Keratinocyte (primary cell): Measurements from ENCODE around the gene TAOK3. TPM values are rescaled to one million over a fixed set of nuclear protein-coding genes. Genes with fewer than 3 reads are reported as not detected.
A peak's percentile ranks its signal among the peaks of the same experiment; 100 is the strongest.

Source experiments
- DNase-seq: peaks from one replicate; pipeline ENCODE4 v3.0.0-alpha.2; 2011; ENCODE audit warnings: low read depth, missing footprints, low spot score
- FAIRE-seq: peaks from 2 replicates; lab custom pipeline; 2011; peaks lifted over from hg19 to GRCh38; lab: Jason Lieb, UNC
- H2AFZ ChIP-seq: 2 replicates; pipeline ENCODE4 v1.6.0; 2012; ENCODE audit warnings: low read length, control low read depth, inconsistent platforms; ENCODE audit not compliant: control insufficient read depth
- H3K27ac ChIP-seq: 2 replicates; pipeline ENCODE4 v1.5.1; 2011; ENCODE audit warnings: low read length; ENCODE audit not compliant: control insufficient read depth, insufficient read depth
- H3K27me3 ChIP-seq: 3 replicates; pipeline ENCODE4 v1.6.0; 2011; ENCODE audit warnings: low read length; ENCODE audit not compliant: control insufficient read depth, insufficient read depth; ENCODE audit errors: extremely low read depth
- H3K36me3 ChIP-seq, 2 experiments: 2 replicates in 1 of 2; 3 replicates in 1 of 2; pipeline ENCODE4 v1.5.1; 2011; ENCODE audit warnings: low read length in 2 of 2, mild to moderate bottlenecking in 1 of 2; ENCODE audit not compliant: control insufficient read depth in 2 of 2, insufficient read depth in 2 of 2; ENCODE audit errors: extremely low read depth in 1 of 2
- H3K4me1 ChIP-seq: 3 replicates; pipeline ENCODE4 v1.5.1; 2011; ENCODE audit warnings: low read length; ENCODE audit not compliant: control insufficient read depth, insufficient read depth; ENCODE audit errors: extremely low read depth
- H3K4me2 ChIP-seq: 3 replicates; pipeline ENCODE4 v1.6.0; 2011; ENCODE audit warnings: low read depth, low read length; ENCODE audit not compliant: control insufficient read depth, insufficient read depth; ENCODE audit errors: extremely low read depth
- H3K4me3 ChIP-seq, 3 experiments: fragments of 200-600 bp in 1 of 3; sonication (generic) in 1 of 3; 2 replicates in 2 of 3; 3 replicates in 1 of 3; pipeline ENCODE4 v1.5.1; 2011 to 2016; ENCODE audit warnings: low read length in 3 of 3, mild to moderate bottlenecking in 3 of 3, control low read depth in 2 of 3, inconsistent platforms in 1 of 3, low read depth in 1 of 3, mixed read lengths in 1 of 3, mixed run types in 1 of 3, moderate library complexity in 1 of 3; ENCODE audit not compliant: control insufficient read depth in 2 of 3, insufficient read depth in 2 of 3; ENCODE audit errors: extremely low read depth in 1 of 3
- H3K79me2 ChIP-seq: 2 replicates; pipeline ENCODE4 v1.6.0; 2012; ENCODE audit warnings: low read length; ENCODE audit not compliant: control insufficient read depth, insufficient read depth
- H3K9ac ChIP-seq: 3 replicates; pipeline ENCODE4 v1.6.0; 2011; ENCODE audit warnings: low read length; ENCODE audit not compliant: control insufficient read depth, insufficient read depth; ENCODE audit errors: extremely low read depth
- H3K9me1 ChIP-seq: 3 replicates; pipeline ENCODE4 v1.6.0; 2011; ENCODE audit warnings: low read length; ENCODE audit not compliant: control insufficient read depth, insufficient read depth; ENCODE audit errors: extremely low read depth
- H3K9me3 ChIP-seq: 2 replicates; pipeline ENCODE4 v1.5.1; 2012; ENCODE audit warnings: low read depth, low read length; ENCODE audit not compliant: control insufficient read depth
- H4K20me1 ChIP-seq: 3 replicates; pipeline ENCODE4 v1.6.0; 2011; ENCODE audit warnings: low read length; ENCODE audit not compliant: control insufficient read depth, insufficient read depth; ENCODE audit errors: extremely low read depth
- EZH2 ChIP-seq: IDR thresholded peaks from one replicate; pipeline ENCODE4 v1.6.1; 2012; ENCODE audit warnings: inconsistent platforms, mild to moderate bottlenecking, low read length, moderate library complexity
- dilution Hi-C: fragments of 300-500 bp; cut with MboI; formaldehyde crosslinking; loops from one replicate; pipeline ENCODE4 v1.7.0; 2020; ENCODE audit warnings: low sequenced_read_pairs; ENCODE audit not compliant: extremely low pct_ligation_motif_present
- polyA minus RNA-seq, 3 experiments: library from RNA; depleted of rRNA, polyadenylated mRNA; stranded (reverse); fragments of >200 nt; gene quantifications; 1 replicate in 1 of 3; 2 replicates in 1 of 3; 3 replicates in 1 of 3; pipeline ENCODE4 v1.2.3, GENCODE V29; 2011
- polyA plus RNA-seq, 5 experiments: library from polyadenylated mRNA; depleted of rRNA in 3 of 5; stranded (reverse) in 3 of 5; stranded (forward) in 1 of 5; unstranded in 1 of 5; fragments of >200 nt; gene quantifications; 1 replicate in 1 of 5; 2 replicates in 3 of 5; 3 replicates in 1 of 5; pipeline versions ENCODE4 v1.2.1 to v1.2.3, GENCODE V29; 2011 to 2012; ENCODE audit warnings: missing spikeins in 2 of 5, low read depth in 1 of 5, low replicate concordance in 1 of 5
- TF ChIP-seq, protein P1 (sequence below), 3 experiments: IDR thresholded peaks in 1 of 3; conservative IDR thresholded peaks in 1 of 3; optimal IDR thresholded peaks in 1 of 3; 2 replicates in 2 of 3; 3 replicates in 1 of 3; pipeline versions ENCODE3 to v1.5.1; 2011; ENCODE audit warnings: low read length in 3 of 3, mild to moderate bottlenecking in 3 of 3, moderate library complexity in 2 of 3, control low read depth in 1 of 3, inconsistent platforms in 1 of 3; ENCODE audit not compliant: insufficient read depth in 2 of 3; ENCODE audit errors: extremely low read depth in 1 of 3

The TAOK3 gene
- polyA plus RNA-seq (26.2 to 44.1 TPM (median 35.0 TPM) in 3 replicates), polyA minus RNA-seq (52.2 to 109 TPM (median 56.5 TPM) in 3 replicates)
- polyA plus RNA-seq (2011; ENCODE audit: low read depth): 68.9 TPM
- 24.8 and 39.1 TPM in 2 replicates for polyA plus RNA-seq (2011; cell fraction: cytosol; rRNA removed)
- 59.6 and 61.1 TPM in 2 replicates for polyA plus RNA-seq (2011; cell fraction: nucleus; rRNA removed)
- 19.4 and 28.9 TPM in 2 replicates for polyA plus RNA-seq (2012; ENCODE audit: low replicate concordance)
- 18.6 TPM for polyA minus RNA-seq (2011; cell fraction: cytosol; rRNA and poly(A)+ RNA removed)
- polyA minus RNA-seq (2011; cell fraction: nucleus; rRNA and poly(A)+ RNA removed): 22.1 and 68.0 TPM in 2 replicates

- no peaks in the 10 kb centered on the region for H3K27me3 ChIP-seq
- FAIRE-seq (no peak), DNase-seq (peak; percentile 78)
- H3K4me2 ChIP-seq: peak within 1 kb of the TSS; percentile 80
- H3K4me1 ChIP-seq: peaks cover 33% of the 10 kb centered on the region
- H3K9ac ChIP-seq: peak within 1 kb of the TSS; percentile 85
- H3K36me3 ChIP-seq: no peaks in the 10 kb centered on the region
- peaks cover 3% of the 10 kb centered on the region for H4K20me1 ChIP-seq
- dilution Hi-C loops: no loop called here
- peak within 1 kb of the TSS; percentile 89 to 97 (median 91) for H3K4me3 ChIP-seq
- H3K27ac ChIP-seq: peak within 1 kb of the TSS; percentile 81
- TF ChIP-seq EZH2: no peak
- TF ChIP-seq, protein P1, sequence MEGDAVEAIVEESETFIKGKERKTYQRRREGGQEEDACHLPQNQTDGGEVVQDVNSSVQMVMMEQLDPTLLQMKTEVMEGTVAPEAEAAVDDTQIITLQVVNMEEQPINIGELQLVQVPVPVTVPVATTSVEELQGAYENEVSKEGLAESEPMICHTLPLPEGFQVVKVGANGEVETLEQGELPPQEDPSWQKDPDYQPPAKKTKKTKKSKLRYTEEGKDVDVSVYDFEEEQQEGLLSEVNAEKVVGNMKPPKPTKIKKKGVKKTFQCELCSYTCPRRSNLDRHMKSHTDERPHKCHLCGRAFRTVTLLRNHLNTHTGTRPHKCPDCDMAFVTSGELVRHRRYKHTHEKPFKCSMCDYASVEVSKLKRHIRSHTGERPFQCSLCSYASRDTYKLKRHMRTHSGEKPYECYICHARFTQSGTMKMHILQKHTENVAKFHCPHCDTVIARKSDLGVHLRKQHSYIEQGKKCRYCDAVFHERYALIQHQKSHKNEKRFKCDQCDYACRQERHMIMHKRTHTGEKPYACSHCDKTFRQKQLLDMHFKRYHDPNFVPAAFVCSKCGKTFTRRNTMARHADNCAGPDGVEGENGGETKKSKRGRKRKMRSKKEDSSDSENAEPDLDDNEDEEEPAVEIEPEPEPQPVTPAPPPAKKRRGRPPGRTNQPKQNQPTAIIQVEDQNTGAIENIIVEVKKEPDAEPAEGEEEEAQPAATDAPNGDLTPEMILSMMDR (optimal IDR thresholded peaks at IDR 0.05 in 1 of 3, IDR thresholded peaks at IDR 0.05 in 1 of 3, conservative IDR thresholded peaks at IDR 0.05 in 1 of 3; ENCODE audit: extremely low read depth in 1 of 3, insufficient read depth in 2 of 3, low read length in 3 of 3): no peak
- peak within 1 kb of the TSS; percentile 83 for H2AFZ ChIP-seq
- H3K9me1 ChIP-seq: no peaks in the 10 kb centered on the region
- H3K9me3 ChIP-seq: no peaks in the 10 kb centered on the region
- peaks cover 64% of the 10 kb centered on the region for H3K79me2 ChIP-seq
Measured at GRCh38 chr12:118372541-118373495, at the start of gene TAOK3. Gene TAOK3, minus strand, starts transcription at chr12:118372907. Its CDS starts 117,340 bp downstream, at chr12:118255567.

- H3K4me2 ChIP-seq: no peak overlapping the region
- H2AFZ ChIP-seq: no peak overlapping the region
- FAIRE-seq: no peak
- no peak for DNase-seq
- dilution Hi-C loops: no loop called here
- H3K79me2 ChIP-seq: no peaks in the 10 kb centered on the region
- no peak overlapping the region for H3K4me3 ChIP-seq
- H3K9me1 ChIP-seq: no peaks in the 10 kb centered on the region
- no peaks in the 10 kb centered on the region for H3K27me3 ChIP-seq
- TF ChIP-seq, protein P1 (optimal IDR thresholded peaks at IDR 0.05 in 1 of 3, IDR thresholded peaks at IDR 0.05 in 1 of 3, conservative IDR thresholded peaks at IDR 0.05 in 1 of 3; ENCODE audit: extremely low read depth in 1 of 3, insufficient read depth in 2 of 3, low read length in 3 of 3): no peak
- TF ChIP-seq EZH2: no peak
- H4K20me1 ChIP-seq: no peaks in the 10 kb centered on the region
- H3K9ac ChIP-seq: no peak overlapping the region
- H3K4me1 ChIP-seq: peaks cover 16% of the 10 kb centered on the region
- H3K36me3 ChIP-seq: peaks cover 0 to 6% of the 10 kb centered on the region in 2 experiments
- H3K27ac ChIP-seq: no peak overlapping the region
- H3K9me3 ChIP-seq: no peaks in the 10 kb centered on the region
Measured at GRCh38 chr12:118420673-118421072, 48.0 kb upstream of the TAOK3 start.
